ENCODE results near the gene LRP6.

DNA sequence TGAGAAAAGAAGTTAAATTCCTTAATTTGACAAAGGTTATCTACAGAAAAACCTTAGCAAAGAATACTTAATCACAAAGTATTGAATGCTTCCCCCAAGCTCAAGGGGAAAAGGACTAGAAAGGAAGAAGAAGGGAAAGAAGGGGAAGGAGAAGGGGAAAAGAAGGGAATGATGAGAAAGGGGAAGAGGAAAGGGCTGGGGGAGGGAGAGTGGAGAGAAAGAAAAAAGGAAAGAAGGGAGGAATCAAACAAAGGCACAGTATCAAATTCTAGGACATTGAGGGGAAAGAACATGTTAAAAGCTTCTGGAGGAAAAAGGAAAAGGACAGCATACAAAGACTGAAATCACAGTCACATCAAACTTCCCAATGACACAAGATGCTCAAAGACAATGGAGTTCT, 125.8 kb downstream of the LRP6 start:
- TF ChIP-seq, protein P1, sequence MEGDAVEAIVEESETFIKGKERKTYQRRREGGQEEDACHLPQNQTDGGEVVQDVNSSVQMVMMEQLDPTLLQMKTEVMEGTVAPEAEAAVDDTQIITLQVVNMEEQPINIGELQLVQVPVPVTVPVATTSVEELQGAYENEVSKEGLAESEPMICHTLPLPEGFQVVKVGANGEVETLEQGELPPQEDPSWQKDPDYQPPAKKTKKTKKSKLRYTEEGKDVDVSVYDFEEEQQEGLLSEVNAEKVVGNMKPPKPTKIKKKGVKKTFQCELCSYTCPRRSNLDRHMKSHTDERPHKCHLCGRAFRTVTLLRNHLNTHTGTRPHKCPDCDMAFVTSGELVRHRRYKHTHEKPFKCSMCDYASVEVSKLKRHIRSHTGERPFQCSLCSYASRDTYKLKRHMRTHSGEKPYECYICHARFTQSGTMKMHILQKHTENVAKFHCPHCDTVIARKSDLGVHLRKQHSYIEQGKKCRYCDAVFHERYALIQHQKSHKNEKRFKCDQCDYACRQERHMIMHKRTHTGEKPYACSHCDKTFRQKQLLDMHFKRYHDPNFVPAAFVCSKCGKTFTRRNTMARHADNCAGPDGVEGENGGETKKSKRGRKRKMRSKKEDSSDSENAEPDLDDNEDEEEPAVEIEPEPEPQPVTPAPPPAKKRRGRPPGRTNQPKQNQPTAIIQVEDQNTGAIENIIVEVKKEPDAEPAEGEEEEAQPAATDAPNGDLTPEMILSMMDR (IDR thresholded peaks at IDR 0.05), result no peak
- no peak for TF ChIP-seq POLR2A (IDR thresholded peaks at IDR 0.05)

All from adrenal gland (tissue), 5 donors.